Measurements from ENCODE around the gene ATG10. TPM values are rescaled to one million over a fixed set of nuclear protein-coding genes. Genes with fewer than 3 reads are reported as not detected.
"Not testable (repeated sequence)": the region's sequence is repeated elsewhere in the genome, so short reads cannot be mapped to it uniquely, and the experiment has no call there.

ATG10 gene
- total RNA-seq, 4 donors from 2014 or later: 5.6 to 10.7 (median 8.3) TPM

- DNase-seq (ENCODE audit: low spot score in 2 of 2): no peak
- no peak overlapping the region for H3K27ac ChIP-seq
- peaks cover 26% of the 10 kb centered on the region for H3K36me3 ChIP-seq
- H3K4me3 ChIP-seq: no peak overlapping the region
- no peaks in the 10 kb centered on the region for H3K27me3 ChIP-seq
- 84% methylated on average over 9 of the region's 9 CpGs for WGBS
- TF ChIP-seq POLR2A (IDR thresholded peaks at IDR 0.05) (no peak), EP300 (IDR thresholded peaks at IDR 0.05) (no peak), CTCF (IDR thresholded peaks at IDR 0.05) (no peak), POLR2AphosphoS5 (IDR thresholded peaks at IDR 0.05) (no peak)
- no peaks in the 10 kb centered on the region for H3K9me3 ChIP-seq
- no peaks in the 10 kb centered on the region for H3K4me1 ChIP-seq
Measured at GRCh38 chr5:81986126-81986525, 14.3 kb downstream of the ATG10 start.

- H3K4me1 ChIP-seq: no peaks in the 10 kb centered on the region
- no peaks in the 10 kb centered on the region for H3K27me3 ChIP-seq
- TF ChIP-seq POLR2AphosphoS5 (IDR thresholded peaks at IDR 0.05): no peak
- TF ChIP-seq EP300 (IDR thresholded peaks at IDR 0.05): no peak
- H3K27ac ChIP-seq: no peak overlapping the region
- 89% methylated on average over 5 of the region's 5 CpGs for WGBS
- H3K4me3 ChIP-seq: no peak overlapping the region
- DNase-seq (ENCODE audit: low spot score in 2 of 2): no peak
- peaks cover 16% of the 10 kb centered on the region for H3K36me3 ChIP-seq
- no peaks in the 10 kb centered on the region for H3K9me3 ChIP-seq
Measured at GRCh38 chr5:81989204-81989603, 17.4 kb downstream of the ATG10 start.

DNA sequence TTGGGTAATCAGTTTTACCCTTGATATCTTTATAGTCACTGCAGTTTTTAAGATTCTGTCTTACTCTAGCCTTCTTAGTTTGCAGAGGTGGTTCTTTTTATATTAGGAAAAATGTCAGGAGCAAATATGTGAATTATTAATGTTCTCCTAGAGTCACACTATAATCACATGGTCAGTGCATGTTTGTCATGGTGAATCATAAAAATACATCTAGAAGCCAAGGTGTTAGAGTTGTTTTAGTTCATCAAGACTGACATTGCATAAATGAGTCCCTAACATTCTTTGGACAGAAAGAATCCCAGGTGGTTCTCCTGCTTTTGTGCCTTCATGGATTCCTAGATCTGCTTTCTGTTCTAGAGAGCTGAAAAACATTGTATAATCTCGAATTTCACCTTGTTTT lies 22.9 kb downstream of the ATG10 start:
- no peaks in the 10 kb centered on the region for H3K4me1 ChIP-seq
- no peak overlapping the region for H3K27ac ChIP-seq
- DNase-seq (ENCODE audit: low spot score in 2 of 2): no peak
- H3K4me3 ChIP-seq: no peak overlapping the region
- H3K9me3 ChIP-seq: no peaks in the 10 kb centered on the region
- WGBS: 95% methylated on average over 1 of the region's 1 CpG
- no peaks in the 10 kb centered on the region for H3K27me3 ChIP-seq
- peaks cover 12% of the 10 kb centered on the region for H3K36me3 ChIP-seq
- TF ChIP-seq EP300 (IDR thresholded peaks at IDR 0.05) (no peak), POLR2AphosphoS5 (IDR thresholded peaks at IDR 0.05) (no peak), POLR2A (IDR thresholded peaks at IDR 0.05) (no peak), CTCF (IDR thresholded peaks at IDR 0.05) (no peak)

- Histone ChIP-seq H3K9me3 (no peaks in the 10 kb centered on the region), H3K4me3 (no peak overlapping the region), H3K36me3 (peaks cover 12% of the 10 kb centered on the region), H3K27me3 (no peaks in the 10 kb centered on the region), H3K4me1 (no peaks in the 10 kb centered on the region), H3K27ac (no peak overlapping the region)
- 92% methylated on average over 2 of the region's 2 CpGs for WGBS
- TF ChIP-seq POLR2A (IDR thresholded peaks at IDR 0.05) (no peak), POLR2AphosphoS5 (IDR thresholded peaks at IDR 0.05) (no peak), CTCF (IDR thresholded peaks at IDR 0.05) (no peak), EP300 (IDR thresholded peaks at IDR 0.05) (no peak)
- no peak for DNase-seq (ENCODE audit: low spot score in 2 of 2)
Measured at GRCh38 chr5:81995407-81995806, 23.6 kb downstream of the ATG10 start.

GRCh38 chr5:82004511-82004910 lies 32.7 kb downstream of the ATG10 start:
- no peaks in the 10 kb centered on the region for H3K36me3 ChIP-seq
- DNase-seq (ENCODE audit: low spot score in 2 of 2): no peak
- H3K4me3 ChIP-seq: no peak overlapping the region
- peaks cover 3% of the 10 kb centered on the region for H3K4me1 ChIP-seq
- 79% methylated on average over 6 of the region's 6 CpGs for WGBS
- no peak for TF ChIP-seq POLR2AphosphoS5 (IDR thresholded peaks at IDR 0.05)
- TF ChIP-seq POLR2A (IDR thresholded peaks at IDR 0.05): no peak
- TF ChIP-seq EP300 (IDR thresholded peaks at IDR 0.05): no peak
- TF ChIP-seq CTCF (IDR thresholded peaks at IDR 0.05): no peak
- no peaks in the 10 kb centered on the region for H3K27me3 ChIP-seq
- H3K9me3 ChIP-seq: no peaks in the 10 kb centered on the region
- no peak overlapping the region for H3K27ac ChIP-seq

GRCh38 chr5:82009869-82010268 lies 38.0 kb downstream of the ATG10 start:
- not testable (repeated sequence) for DNase-seq (ENCODE audit: low spot score in 2 of 2); H3K4me3 ChIP-seq; H3K9me3 ChIP-seq; H3K4me1 ChIP-seq; H3K27me3 ChIP-seq; H3K27ac ChIP-seq; H3K36me3 ChIP-seq
- 96% methylated on average over 12 of the region's 12 CpGs for WGBS

Data from suprapubic skin (tissue), 4 donors.